Esophagus muscularis mucosa (tissue), 4 donors: ENCODE measurements around the gene PTPA.

Source experiments
- CTCF ChIP-seq, 3 experiments: fragments of 200-600 bp in 2 of 3; fragments of 450-650 bp in 1 of 3; sonication (generic) in 2 of 3; IDR thresholded peaks; one replicate each; pipeline ENCODE4 v1.5.1; 2017 to 2019; ENCODE audit warnings: antibody characterized with exemption in 3 of 3, mild to moderate bottlenecking in 2 of 3, moderate library complexity in 1 of 3
- EP300 ChIP-seq: sonication (generic); formaldehyde crosslinking; IDR thresholded peaks from one replicate; pipeline ENCODE4 v1.6.1; 2017; ENCODE audit warnings: antibody characterized with exemption
- POLR2A ChIP-seq: fragments of 450-650 bp; IDR thresholded peaks from one replicate; pipeline ENCODE4 v1.6.1; 2017; ENCODE audit warnings: antibody characterized with exemption, moderate library complexity, mild to moderate bottlenecking, low read depth
- POLR2AphosphoS5 ChIP-seq, 2 donors: sonication (generic); formaldehyde crosslinking; IDR thresholded peaks; one replicate each; pipeline ENCODE4 v1.6.1; 2017; ENCODE audit warnings: antibody characterized with exemption in 2 of 2

DNA sequence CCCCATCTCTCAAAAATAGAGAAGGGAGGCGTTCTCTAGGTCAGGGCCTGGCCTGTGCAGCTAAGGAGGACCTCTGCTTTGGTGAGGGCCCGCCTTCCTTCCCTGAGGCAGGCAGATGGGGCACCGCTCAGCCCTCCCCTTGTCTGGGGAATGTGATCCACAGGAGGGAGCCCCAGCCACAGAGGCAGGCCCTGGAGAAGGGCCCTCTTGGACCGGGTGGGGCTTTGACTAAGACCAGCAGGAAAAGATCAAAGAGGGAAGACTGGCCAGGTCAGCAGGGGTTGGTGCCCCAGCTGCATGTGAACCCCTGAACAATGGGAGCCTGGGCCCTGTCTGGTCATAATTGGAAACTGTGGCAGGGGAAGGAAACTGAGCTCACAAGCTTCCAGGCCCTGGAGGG, 21.9 kb downstream of the PTPA start:
- TF ChIP-seq CTCF (IDR thresholded peaks at IDR 0.05) (no peak), POLR2A (no peak), POLR2AphosphoS5 (IDR thresholded peaks at IDR 0.05) (no peak), EP300 (no peak)
